Measurements from ENCODE around the gene OTUB1. TPM values are rescaled to one million over a fixed set of nuclear protein-coding genes. Genes with fewer than 3 reads are reported as not detected.

OTUB1 gene
- total and polyA plus RNA-seq, 9 of the 15 experiments (the other 6 are each of a cell fraction or from before 2014, with no cell fraction given): 29.5 to 134 (median 66.1) TPM

DNA sequence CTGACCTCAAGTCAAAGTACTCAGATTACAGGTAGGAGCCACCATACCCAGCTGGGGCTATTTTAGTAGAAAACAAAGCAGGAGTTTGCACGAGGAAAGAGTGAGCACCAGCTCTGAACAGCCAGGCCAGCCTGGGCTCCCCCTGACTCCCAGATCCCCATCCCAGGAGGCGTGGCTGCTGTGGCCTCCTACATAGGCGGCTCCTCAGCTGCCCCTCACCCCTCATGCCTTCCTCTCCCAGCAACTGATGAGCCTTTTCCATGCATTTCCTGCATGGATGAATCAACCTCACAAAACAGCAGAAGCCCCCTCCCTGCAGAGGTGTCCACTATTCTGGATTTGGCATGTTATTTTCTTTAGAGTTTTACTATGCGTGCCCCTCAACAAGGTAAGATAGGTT, 39.0 kb downstream of the OTUB1 start:
- no peak for DNase-seq (ENCODE audit: extremely low read depth in 1 of 4, low spot score in 3 of 4)
- H3K36me3 ChIP-seq (ENCODE audit: control insufficient read depth, insufficient read depth, low read length): no peaks in the 10 kb centered on the region
- peaks cover 0 to 42% of the 10 kb centered on the region in 2 experiments; a peak in 2 of 5 replicates for H3K4me1 ChIP-seq (replicated peaks in 1 of 2; ENCODE audit: control insufficient read depth in 2 of 2, insufficient read depth in 2 of 2, low read length in 2 of 2)
- peaks cover 0 to 4% of the 10 kb centered on the region in 2 experiments; a peak in 1 of 5 replicates for H3K27me3 ChIP-seq (ENCODE audit: control insufficient read depth in 2 of 2, insufficient read depth in 2 of 2, low read length in 2 of 2)
- no peaks in the 10 kb centered on the region for H3K9me3 ChIP-seq (replicated peaks; ENCODE audit: control insufficient read depth, insufficient read depth, low read depth, low read length)
- BruUV-seq (replicated peaks): no TSS peak
- ATAC-seq: no peak
- in situ Hi-C loops (cut with MboI): no loop called here
- WGBS (ENCODE audit: insufficient coverage, low coverage, missing lambda C conversion rate): 61% methylated on average over 4 of the region's 4 CpGs
- ChIA-PET CTCF (ENCODE audit: low intra/inter-chr PET ratio) (no interaction called here), POLR2A (interaction anchor here (0.7 to 1.5 kb wide), 2 partner anchors 9 to 1474 kb away, joined by 3 to 8 read pairs; no protein-coding TSS in a partner anchor)
- H3K79me2 ChIP-seq (ENCODE audit: control insufficient read depth, insufficient read depth, low read length): no peaks in the 10 kb centered on the region
- no peak overlapping the region for H3K4me3 ChIP-seq
- H3K4me2 ChIP-seq (ENCODE audit: insufficient read depth, low read length): no peak overlapping the region
- no peak overlapping the region for H3K27ac ChIP-seq (ENCODE audit: extremely low read depth, low read depth, low read length)
- peak overlapping the region in 1 of 2 experiments; percentile 58; a peak in 2 of 4 replicates for H3K9ac ChIP-seq (ENCODE audit: insufficient read depth in 1 of 2, low read depth in 2 of 2, low read length in 2 of 2)
- no peak for TF ChIP-seq KLF6 (CRISPR knock-in tag; IDR thresholded peaks at IDR 0.05; ENCODE audit: borderline replicate concordance)
- TF ChIP-seq, protein P1, sequence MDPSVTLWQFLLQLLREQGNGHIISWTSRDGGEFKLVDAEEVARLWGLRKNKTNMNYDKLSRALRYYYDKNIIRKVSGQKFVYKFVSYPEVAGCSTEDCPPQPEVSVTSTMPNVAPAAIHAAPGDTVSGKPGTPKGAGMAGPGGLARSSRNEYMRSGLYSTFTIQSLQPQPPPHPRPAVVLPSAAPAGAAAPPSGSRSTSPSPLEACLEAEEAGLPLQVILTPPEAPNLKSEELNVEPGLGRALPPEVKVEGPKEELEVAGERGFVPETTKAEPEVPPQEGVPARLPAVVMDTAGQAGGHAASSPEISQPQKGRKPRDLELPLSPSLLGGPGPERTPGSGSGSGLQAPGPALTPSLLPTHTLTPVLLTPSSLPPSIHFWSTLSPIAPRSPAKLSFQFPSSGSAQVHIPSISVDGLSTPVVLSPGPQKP (CRISPR knock-in tag; IDR thresholded peaks at IDR 0.05): no peak
- no peak for TF ChIP-seq CBFA2T3 (IDR thresholded peaks at IDR 0.05)
- TF ChIP-seq, protein P2, sequence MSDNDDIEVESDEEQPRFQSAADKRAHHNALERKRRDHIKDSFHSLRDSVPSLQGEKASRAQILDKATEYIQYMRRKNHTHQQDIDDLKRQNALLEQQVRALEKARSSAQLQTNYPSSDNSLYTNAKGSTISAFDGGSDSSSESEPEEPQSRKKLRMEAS (CRISPR knock-in tag; IDR thresholded peaks at IDR 0.05): no peak
- no peak for TF ChIP-seq HNRNPUL1 (IDR thresholded peaks at IDR 0.05; ENCODE audit: low read length)
- TF ChIP-seq, protein P3, sequence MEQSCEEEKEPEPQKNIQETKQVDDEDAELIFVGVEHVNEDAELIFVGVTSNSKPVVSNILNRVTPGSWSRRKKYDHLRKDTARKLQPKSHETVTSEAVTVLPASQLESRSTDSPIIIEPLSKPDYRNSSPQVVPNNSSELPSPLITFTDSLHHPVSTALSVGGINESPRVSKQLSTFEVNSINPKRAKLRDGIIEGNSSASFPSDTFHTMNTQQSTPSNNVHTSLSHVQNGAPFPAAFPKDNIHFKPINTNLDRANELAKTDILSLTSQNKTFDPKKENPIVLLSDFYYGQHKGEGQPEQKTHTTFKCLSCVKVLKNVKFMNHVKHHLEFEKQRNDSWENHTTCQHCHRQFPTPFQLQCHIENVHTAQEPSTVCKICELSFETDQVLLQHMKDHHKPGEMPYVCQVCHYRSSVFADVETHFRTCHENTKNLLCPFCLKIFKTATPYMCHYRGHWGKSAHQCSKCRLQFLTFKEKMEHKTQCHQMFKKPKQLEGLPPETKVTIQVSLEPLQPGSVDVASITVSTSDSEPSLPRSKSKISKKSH (CRISPR knock-in tag; IDR thresholded peaks at IDR 0.05): no peak
- no peak for TF ChIP-seq RBM17 (IDR thresholded peaks at IDR 0.05; ENCODE audit: borderline replicate concordance, low read depth, low read length)
- TF ChIP-seq ZNF134 (CRISPR knock-in tag; conservative IDR thresholded peaks at IDR 0.05): 0 out of 2 replicates have a peak, but pooled peaks have one; percentile 6
- TF ChIP-seq, protein P4, sequence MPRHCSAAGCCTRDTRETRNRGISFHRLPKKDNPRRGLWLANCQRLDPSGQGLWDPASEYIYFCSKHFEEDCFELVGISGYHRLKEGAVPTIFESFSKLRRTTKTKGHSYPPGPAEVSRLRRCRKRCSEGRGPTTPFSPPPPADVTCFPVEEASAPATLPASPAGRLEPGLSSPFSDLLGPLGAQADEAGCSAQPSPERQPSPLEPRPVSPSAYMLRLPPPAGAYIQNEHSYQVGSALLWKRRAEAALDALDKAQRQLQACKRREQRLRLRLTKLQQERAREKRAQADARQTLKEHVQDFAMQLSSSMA (CRISPR knock-in tag; IDR thresholded peaks at IDR 0.05): no peak
- H2AFZ ChIP-seq (ENCODE audit: low read depth, low read length): no peak overlapping the region
- no peaks in the 10 kb centered on the region for H3K9me1 ChIP-seq (ENCODE audit: control insufficient read depth, insufficient read depth, low read length)
- peaks cover 59% of the 10 kb centered on the region for H4K20me1 ChIP-seq (replicated peaks; ENCODE audit: control insufficient read depth, insufficient read depth, low read length)
- FAIRE-seq: no peak
- intact Hi-C loops (cut with micrococcal nuclease): no loop called here

Measured in K562 (cell line).